GM18498 (cell line): Measurements from ENCODE around the gene GYPC.
"Not testable (repeated sequence)": the region's sequence is repeated elsewhere in the genome, so short reads cannot be mapped to it uniquely, and the experiment has no call there.

Experiments used
- ATAC-seq: cut with Tn5 transposase; IDR thresholded peaks from one replicate; pipeline ENCODE4 v1.9.1; 2021; ENCODE audit warnings: mild to moderate bottlenecking, moderate library complexity; ENCODE audit not compliant: unreplicated experiment

The GYPC gene, protein sequence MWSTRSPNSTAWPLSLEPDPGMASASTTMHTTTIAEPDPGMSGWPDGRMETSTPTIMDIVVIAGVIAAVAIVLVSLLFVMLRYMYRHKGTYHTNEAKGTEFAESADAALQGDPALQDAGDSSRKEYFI

DNA sequence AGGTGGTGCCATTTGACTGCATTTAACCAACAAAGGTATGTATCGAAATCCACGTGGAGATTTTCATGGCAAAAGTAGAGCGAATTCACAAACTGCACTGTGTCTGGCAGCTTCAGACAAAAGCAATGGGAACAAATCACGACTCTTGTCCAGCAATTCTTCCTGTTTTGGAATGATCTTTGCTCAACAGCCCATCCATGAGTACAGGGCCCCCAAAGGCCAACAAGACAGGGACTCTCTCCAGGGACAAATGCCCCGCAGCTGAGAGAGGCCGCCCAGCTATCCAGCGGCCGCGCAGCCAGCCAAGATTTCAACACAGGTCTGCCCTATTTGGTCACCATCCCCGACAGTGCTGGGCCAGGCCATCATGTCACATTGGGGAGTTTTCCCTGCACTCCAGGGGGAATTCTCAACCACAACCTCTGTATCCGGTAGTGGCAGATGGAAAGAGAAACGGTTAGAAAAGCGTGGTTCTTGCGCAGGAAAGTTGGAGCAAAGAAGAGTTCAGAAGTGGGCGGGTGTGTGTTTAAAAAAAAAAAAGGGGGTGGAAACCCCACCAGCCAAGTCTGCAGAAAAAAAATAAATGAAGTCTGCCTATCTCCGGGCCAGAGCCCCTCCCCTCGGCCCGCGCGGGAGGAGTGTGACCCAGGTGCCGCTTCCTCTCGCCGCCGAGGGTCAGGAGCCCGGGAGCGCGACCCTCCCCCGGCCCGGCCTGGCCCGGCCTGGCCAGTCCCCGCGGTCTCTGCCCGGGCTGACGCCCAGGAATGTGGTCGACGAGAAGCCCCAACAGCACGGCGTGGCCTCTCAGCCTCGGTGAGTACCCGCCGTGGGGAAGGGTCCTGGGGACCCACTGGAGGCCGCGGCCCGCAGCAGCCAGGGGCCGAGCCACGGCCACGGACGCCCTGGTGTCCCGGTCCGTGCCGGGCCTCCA, at the start of gene GYPC:
GYPC (plus strand) TSS at position 659 of the 931 bp plus-strand sequence; CDS start at position 765, 106 bp downstream.
- ATAC-seq: peak; percentile 46

DNA sequence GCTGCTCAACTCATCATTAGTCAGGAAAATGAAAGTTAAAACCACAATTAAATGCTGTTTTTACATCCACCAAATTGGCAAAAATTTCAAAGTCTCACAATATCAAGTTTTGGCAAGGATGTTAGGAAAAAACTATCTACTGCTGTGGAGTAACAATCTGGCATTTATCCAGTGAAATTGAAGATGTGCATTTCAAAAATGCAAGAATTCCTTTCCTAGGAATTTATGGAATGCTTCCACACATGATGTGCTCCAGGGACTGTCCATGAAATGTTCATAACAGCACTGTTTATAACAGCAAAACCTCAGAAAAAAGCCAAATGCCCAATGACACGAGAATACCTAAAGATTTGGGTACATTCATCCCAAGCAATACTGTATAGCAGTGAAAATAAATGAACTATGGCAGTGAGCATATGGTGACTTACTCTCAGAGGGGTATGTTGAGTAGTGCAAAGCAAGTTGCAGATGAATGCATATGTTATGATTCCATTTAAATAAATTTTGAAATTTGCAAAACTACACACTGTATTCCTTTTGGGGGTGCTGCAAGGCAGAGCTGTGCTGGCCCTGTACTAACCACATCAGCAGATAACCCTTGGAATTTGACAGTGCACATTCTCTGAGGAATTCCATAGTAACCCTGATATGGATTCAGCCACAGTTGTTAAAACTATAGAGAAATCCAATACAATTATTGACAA, 41.3 kb upstream of the GYPC start:
- ATAC-seq: no peak

DNA sequence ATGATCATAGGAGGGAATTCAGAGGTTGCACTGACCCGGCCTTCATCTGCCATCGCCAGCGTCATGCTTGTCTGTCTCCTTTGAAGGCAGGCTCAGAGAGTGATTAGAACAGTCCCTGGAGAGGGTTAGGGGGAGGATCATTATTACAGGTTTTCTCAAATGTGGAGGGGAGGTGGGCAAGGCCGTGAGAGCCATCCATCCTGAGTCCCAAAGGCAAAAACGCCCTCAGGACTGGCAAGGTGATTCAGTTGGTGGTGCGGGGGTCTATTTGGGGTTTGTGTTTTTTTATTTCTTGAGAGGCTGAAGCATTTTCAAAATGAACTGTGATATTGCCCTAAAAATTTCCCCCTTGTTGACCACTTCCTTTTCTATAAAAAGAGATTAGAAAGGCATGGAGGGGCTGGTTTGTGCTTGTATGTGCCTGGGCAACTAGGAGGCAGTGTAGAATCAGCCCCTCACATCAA, 39.3 kb upstream of the GYPC start:
- no peak for ATAC-seq

DNA sequence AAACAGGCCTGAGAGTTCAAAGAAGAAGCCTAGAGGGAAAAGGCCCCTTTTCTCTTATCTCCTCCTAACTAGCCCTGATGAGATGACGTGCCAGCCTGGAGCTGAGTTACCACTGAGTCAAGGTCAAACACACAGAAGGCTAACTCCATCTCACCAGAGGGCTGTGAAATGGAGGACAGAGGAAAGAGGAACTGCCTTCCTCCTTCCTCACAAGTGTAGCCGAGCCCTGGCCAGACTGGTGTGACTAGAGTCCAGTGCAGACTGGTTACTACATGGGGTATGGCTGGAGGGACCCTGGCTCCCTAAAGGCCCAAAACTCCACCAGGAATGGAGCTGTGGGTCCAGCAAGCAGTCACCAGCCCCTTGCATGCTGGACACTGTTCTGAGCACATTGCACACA, 35.7 kb upstream of the GYPC start:
- no peak for ATAC-seq

DNA sequence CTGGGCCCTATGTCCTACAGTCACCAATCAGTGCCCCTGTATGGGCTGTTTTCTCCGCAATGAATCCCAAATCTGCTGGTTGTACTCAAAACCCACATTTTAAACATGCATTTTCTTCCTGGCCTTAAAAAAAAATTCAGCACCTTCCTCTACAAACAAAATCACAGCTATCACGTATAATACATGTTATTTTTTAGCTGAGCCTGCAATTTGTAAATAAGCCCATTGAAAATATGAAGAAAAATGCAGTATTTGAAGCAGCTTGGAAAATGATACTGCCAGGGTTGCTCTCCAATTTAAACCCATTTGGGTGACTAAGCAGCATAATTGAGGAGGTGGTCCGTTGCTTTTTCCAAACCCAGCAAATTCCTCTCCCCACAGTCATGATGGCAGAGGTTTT, 33.0 kb upstream of the GYPC start:
- ATAC-seq: no peak

DNA sequence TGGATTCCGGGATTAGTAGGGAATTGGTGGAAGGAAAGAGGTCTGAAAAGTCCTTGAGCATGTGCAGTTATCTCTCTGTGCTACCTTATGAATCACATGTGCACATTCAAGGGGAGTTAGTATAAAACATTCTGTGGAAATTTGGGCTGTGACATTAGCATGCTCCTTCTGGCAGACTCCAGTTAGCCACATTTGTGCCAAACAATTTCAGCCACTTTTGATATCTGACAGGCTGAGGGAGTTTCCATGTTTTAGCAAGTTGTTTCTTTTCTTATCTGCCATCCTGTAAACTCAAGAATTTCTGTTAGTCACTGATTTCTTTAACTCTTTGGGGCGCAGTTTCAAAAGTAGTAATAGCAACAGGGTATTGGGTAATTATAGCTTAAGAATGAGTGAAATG, 28.3 kb upstream of the GYPC start:
- no peak for ATAC-seq

DNA sequence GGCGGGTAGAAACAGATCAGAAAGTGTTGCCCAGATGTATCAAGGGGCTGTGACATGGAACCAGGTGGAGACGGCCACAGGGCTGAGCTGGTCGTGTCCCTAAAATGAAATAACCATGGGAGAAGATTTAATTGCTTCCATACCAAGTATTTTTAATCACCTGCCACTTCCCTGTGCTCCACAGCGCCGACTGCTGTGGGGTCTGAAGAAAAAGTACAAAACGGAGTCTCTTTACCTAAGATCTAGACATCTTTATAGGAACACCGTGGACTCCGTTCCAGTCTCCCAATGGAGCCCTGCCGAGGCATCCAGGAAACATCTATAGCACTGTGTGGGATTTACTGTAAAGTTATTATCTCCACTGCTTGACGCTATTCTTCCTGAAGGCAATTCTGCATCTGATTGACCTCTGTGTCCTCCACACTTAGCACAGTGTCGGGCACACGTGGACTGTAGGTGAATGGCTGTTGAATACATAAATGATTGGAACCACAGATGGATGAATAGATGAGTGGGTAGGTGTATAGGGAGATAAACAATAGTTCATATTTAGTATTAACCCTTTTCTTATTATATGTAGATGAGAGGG, 21.6 kb upstream of the GYPC start:
- ATAC-seq: peak; percentile 64

DNA sequence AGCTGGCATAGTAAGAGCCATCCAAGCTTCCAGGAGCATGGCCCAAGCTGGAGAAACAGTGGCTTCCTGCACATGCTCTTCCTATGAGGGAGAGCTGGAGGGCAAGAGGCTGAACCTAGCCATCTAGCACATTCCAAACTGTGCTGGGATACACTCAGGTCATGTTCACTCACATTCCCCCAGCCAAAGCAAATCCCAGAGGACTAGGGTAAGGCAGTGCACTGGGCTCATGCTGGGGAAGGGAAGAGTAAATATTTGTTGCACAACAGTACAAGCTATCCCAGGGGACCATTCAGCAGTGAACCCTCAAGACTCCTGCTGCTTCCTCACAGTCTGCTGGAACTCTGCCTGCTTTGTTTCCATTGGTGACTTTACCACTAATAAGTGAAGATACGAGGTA, 20.7 kb upstream of the GYPC start:
- no peak for ATAC-seq

DNA sequence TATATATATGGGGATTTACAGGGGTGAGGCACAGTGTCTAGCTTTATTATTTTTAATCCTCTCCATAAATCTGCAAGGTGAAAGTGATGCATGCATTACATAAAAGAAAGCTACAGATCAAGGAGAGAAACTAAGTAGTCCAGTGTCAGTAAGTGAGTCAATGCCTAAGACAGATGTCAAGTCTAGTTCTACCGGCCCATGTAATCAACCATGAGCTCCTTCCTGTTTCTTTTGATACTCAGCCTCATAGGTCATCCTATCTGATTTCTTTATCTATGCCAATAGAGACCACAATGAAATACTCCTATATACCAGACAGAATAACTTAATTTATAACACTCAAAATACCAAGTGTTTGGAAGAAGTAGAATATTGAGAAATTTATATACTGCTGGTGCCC, 20.2 kb upstream of the GYPC start:
- ATAC-seq: no peak

DNA sequence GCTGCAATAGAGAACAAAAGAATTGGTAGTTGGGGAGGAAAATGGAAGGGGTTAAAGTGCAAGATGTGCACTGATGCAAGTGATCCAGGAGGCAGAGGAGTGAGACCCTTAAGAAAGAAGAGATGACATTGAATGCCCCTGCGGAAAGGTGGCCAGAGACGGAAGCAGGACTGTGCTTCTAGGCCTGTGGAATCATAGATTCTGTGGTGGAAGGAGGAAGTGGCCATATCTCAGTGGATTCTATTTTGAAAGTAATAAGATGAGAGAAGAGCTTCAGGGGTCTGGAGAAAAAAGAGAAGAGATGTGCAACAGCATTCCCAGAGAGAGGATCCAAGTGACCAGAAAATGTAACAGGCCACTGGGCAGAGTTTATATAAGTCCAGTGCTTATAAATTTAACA, 18.6 kb upstream of the GYPC start:
- ATAC-seq: no peak

DNA sequence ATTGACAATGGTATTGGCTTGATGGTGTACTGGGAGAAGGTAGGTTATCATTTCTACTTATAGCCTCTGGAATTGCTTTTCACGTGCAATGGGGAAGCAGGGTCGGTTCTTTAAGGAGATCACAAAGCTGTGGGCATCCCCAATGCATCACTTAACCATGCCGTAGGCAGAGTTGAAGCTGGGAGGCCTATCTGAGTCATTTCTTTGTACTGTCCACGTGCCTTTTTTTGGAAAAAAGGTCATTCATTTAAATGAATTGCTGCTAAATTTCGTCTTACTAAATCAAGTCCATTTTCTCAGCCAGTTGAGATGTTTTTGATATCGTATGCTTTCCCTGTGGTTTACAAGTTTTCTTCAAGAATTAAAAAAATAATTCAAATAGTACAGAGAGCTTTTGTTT, 17.2 kb upstream of the GYPC start:
- no peak for ATAC-seq

DNA sequence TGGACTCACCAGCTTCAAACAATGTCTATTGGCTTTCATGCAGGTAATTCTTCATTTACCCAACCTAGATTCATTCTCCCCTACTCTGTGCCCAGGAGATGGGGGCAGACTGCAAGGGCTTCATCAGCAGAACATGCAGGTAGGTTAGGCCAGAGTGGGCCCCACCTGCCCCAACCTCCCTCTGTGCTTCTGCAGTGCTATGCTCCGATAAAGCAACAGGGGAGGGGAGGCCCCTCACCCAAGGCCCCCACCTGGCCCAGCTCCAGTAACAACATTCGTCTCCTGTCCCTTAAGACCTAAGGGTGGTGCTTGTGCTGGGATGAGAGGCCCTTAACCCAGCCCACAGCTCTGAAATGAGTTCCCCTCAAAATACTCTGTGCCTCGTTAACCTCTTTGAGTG, 16.7 kb upstream of the GYPC start:
- no peak for ATAC-seq

DNA sequence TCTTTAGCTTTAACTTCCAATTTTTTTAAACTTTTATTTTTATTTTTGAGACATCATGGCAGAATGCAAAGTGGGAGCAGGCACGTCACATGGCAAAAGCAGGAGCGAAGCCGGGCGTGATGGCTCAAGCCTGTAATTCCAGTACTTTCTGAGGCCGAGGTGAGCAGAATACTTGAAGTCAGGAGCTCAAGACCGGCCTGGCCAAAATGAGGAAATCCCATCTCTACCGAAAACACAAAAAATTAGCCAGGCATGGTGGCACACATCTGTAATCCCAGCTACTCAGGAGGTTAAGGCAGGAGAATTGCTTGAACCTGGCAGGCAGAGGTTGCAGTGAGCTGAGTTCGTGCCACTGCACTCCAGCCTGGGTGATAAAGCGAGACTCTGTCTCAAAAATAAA, 14.7 kb upstream of the GYPC start:
- ATAC-seq: not testable (repeated sequence)

DNA sequence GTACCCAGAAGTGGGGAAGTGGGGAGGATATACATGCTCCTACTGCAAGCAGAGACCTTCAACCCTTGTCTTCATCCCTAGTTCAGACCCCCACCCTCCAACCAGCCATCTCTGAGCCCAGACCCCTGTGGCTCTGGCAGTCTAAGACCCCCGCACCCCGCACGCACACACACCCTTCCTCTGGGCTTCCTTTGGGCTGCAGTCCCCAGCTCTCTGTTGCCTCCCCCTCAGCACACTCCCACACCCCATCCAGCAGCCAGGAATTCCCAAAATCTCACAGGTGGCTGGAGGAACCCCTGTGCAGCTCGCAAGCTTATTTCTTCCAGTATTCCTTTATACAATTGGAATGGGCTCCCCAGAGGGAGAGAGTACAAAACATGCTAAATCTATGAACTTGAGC, 13.9 kb upstream of the GYPC start:
- ATAC-seq: no peak

DNA sequence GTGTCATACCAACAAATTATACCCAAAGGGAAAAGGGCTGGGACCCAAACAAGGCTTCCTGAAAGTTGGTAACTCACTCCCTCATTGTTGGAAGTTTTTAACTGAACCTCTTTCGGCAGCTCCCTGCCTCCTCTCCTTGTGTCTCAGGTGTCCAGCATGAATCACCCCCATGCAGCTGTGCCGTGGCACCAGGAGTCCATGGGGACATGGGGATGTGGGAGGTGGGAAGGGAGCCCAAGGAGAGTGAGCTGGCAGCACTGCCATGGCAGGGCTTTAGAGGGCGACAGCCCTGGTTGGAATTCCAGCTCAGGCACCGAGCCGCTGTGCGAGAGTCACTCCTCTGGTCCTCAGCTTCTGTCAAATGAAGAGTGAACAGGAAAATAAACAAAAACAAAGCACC, 12.5 kb upstream of the GYPC start:
- ATAC-seq: no peak

DNA sequence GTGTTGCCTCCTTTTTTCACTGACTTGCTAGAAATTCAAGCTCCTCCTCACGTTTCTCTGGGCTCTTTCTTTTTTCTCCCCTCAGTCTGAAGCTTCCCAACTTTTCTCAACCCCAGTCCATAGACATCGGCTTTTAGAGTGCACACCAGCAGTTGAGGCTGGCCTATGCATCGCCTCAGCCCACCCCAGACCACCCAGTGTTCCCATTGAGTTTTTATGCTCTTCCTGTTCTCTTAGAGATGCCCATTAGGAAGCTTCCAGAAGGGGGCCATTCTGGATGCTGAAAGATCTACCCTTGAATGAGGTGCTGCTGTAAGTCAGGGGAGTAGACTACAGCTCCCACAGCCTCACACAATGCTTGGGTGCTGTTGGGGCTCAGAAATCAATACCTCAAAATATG, 12.0 kb upstream of the GYPC start:
- ATAC-seq: no peak

DNA sequence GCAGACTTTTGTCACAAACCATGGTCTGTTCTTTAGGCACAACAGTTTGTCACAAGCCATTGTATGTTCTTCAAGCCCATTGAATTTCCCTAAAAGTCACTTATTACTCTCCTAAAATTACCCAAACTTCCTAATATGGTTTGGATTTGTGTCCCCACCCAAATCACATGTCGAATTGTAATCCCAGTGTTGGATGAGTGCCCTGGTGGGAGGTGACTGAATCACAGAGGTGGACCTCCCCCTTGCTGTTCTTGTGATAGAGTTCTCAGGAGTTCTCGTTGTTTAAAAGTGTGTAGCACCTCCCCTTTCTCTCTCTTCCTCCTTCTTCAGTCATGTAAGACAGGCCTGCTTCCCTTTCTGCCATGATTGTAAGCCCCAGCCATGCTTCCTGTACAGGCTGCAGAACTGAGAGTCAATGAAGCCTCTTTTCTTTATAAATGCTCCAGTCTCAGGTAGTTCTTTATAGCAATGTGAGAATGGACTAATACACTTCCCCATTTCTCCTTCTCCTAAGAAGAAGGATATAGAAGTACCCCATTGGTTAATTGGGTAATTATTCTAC, 11.2 kb upstream of the GYPC start:
- ATAC-seq: peak; percentile 91

DNA sequence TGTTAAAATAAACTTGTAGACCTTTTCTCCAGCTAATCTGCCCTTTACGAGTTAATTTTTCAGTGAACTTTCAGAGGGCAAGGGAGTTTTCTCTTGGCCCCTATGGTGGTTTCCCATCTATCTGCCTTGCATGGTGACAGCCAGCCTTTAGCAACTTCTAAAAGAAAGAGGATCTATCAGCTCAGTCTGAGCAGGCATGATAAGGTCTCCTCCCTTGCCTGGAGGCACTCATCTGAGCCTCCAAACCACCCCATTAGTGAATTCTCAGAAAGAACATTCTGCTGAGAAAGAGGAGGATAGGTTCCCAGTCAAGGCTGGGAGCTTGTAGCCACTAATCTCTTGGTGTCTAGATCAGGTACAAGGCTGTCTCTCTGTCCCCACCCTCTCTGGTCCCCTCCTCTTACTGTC, 10.7 kb upstream of the GYPC start:
- ATAC-seq: peak; percentile 69

DNA sequence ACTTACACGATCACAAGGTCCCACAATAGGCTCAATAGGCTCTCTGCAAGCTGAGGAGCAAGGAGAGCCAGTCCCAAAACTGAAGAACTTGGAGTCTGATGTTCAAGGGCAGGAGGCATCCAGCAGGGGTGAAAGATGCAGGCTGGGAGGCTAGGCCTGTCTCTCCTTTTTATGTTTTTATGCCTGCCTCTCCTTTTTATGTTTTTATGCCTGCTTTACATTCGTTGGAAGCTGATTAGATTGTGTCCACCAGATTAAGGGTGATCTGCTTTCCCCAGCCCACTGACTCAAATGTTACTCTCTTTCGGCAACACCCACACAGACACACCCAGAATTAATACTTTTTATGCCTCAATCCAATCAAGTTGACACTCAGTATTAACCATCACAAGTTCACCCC, 9.9 kb upstream of the GYPC start:
- ATAC-seq: no peak

DNA sequence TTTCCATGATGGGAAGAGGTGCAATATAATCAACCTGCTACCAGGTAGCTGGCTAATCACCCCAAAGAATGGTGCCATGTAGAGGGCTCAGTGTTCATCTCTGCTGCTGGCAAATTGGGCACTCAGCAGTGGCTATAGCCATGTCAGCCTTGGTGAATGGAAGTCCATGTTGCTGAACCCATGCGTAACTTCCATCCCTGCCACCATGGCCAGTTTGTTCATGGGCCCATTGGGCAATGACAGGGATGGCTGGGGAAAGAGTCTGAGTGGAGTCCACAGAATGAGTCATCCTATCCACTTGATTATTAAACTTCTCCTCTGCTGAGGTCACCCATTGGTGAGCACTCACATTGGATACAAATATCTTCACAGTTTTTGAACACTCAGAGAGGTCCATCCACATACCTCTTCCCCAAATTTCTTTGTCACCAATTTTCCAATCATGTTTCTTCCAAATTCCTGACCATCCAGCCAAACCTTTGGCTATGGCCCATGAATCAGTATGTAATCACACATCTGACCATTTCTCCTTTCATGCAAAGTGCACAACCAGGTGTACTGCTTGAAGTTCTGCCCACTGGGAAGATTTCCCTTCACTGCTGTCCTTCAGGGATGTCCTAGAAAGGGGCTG, 8.1 kb upstream of the GYPC start:
- ATAC-seq: not testable (repeated sequence)

DNA sequence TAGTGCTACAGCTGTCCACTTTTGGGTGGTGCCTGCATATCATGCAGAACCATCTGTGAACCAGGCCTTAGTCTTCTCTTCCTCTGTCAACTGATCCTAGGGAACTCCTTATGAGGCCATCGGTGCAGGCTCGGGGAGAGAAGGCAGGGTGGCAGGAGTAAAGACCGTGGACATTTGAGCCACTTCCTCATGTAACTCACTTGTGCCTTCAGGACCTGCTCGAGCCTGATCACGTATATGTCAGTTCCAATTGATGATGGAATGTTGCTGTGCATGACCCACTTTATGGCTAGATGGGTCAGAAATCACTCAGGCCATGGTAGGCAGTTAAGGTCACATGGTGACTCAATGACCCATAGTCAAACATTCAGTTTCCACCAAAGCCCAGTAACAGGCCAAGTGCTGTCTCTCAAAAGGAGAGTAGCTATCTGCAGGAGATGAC, 7.6 kb upstream of the GYPC start:
- ATAC-seq: not testable (repeated sequence)
